SK-N-SH (cell line): Measurements from ENCODE around the gene RNF4. TPM values are rescaled to one million over a fixed set of nuclear protein-coding genes. Genes with fewer than 3 reads are reported as not detected.

Experiments used
- CTCF ChIA-PET: fragments of 300-600, 350-600 bp; formaldehyde crosslinking; extraction: SDS; loops from one replicate; lab custom pipeline; 2021; lab: Yijun Ruan, JAX
- POLR2A ChIA-PET: fragments of 350-600 bp; sonication (Branson Sonifier 250); formaldehyde crosslinking; extraction: SDS; loops from one replicate; lab custom pipeline; 2020; ENCODE audit warnings: antibody characterized with exemption, inconsistent platforms; lab: Yijun Ruan, JAX
- DNase-seq: peaks from one replicate; pipeline ENCODE4 v3.0.0; 2012
- H2AFZ ChIP-seq: fragments of 200-600 bp; sonication (generic); 2 replicates; pipeline ENCODE4 v1.8.1; 2016; ENCODE audit warnings: antibody characterized with exemption, mild to moderate bottlenecking, low read depth
- H3F3A ChIP-seq: fragments of 200-600 bp; sonication (generic); replicated peaks from 2 replicates; pipeline ENCODE3; 2016; ENCODE audit warnings: antibody characterized with exemption, mild to moderate bottlenecking; ENCODE audit not compliant: insufficient read depth
- H3K27ac ChIP-seq, 2 experiments: fragments of 200-500 bp in 1 of 2; fragments of 200-600 bp in 1 of 2; sonication (Bioruptor generic) in 1 of 2; sonication (generic), shearing (Covaris generic) in 1 of 2; 2 replicates each; pipeline versions ENCODE4 v1.5.1 to v1.6.1; 2014 to 2016; ENCODE audit warnings: low read depth in 2 of 2, inconsistent platforms in 1 of 2, low read length in 1 of 2, mild to moderate bottlenecking in 1 of 2, mixed read lengths in 1 of 2
- H3K27me3 ChIP-seq: fragments of 200-600 bp; sonication (generic), shearing (Covaris generic); 2 replicates; pipeline ENCODE4 v1.6.1; 2016; ENCODE audit warnings: mixed run types; ENCODE audit not compliant: insufficient read depth
- H3K36me3 ChIP-seq, 2 experiments: fragments of 200-500 bp in 1 of 2; fragments of 200-600 bp in 1 of 2; sonication (Bioruptor generic) in 1 of 2; sonication (generic) in 1 of 2; replicated peaks in 1 of 2; 2 replicates each; pipeline versions ENCODE3 to v1.5.1; 2014 to 2016; ENCODE audit warnings: low read length in 1 of 2, mild to moderate bottlenecking in 1 of 2; ENCODE audit not compliant: insufficient read depth in 2 of 2, control insufficient read depth in 1 of 2
- H3K4me1 ChIP-seq, 2 experiments: fragments of 200-500 bp in 1 of 2; fragments of 200-600 bp in 1 of 2; sonication (Bioruptor generic) in 1 of 2; sonication (generic), shearing (Covaris generic) in 1 of 2; 2 replicates each; pipeline versions ENCODE4 v1.5.1 to v1.6.1; 2014 to 2016; ENCODE audit warnings: low read depth in 1 of 2, low read length in 1 of 2, mixed run types in 1 of 2; ENCODE audit not compliant: insufficient read depth in 2 of 2, control insufficient read depth in 1 of 2
- H3K4me2 ChIP-seq: fragments of 200-600 bp; sonication (generic), shearing (Covaris generic); 2 replicates; pipeline ENCODE4 v1.6.1; 2017; ENCODE audit warnings: mixed run types
- H3K4me3 ChIP-seq, 2 experiments: fragments of 200-500 bp in 1 of 2; fragments of 200-600 bp in 1 of 2; sonication (Bioruptor generic) in 1 of 2; sonication (generic), shearing (Covaris generic) in 1 of 2; 2 replicates each; pipeline versions ENCODE4 v1.5.1 to v1.8.1; 2014 to 2016; ENCODE audit warnings: low read depth in 2 of 2, inconsistent platforms in 1 of 2, low read length in 1 of 2, mild to moderate bottlenecking in 1 of 2, mixed read lengths in 1 of 2, moderate library complexity in 1 of 2
- H3K79me2 ChIP-seq: fragments of 200-600 bp; sonication (generic); 2 replicates; pipeline ENCODE4 v1.8.1; 2017; ENCODE audit warnings: mild to moderate bottlenecking; ENCODE audit not compliant: insufficient read depth
- H3K9ac ChIP-seq: fragments of 200-600 bp; sonication (generic); 2 replicates; pipeline ENCODE4 v1.6.1; 2017; ENCODE audit warnings: mixed run types
- H3K9me2 ChIP-seq: fragments of 200-600 bp; sonication (generic); 2 replicates; pipeline ENCODE4 v1.6.1; 2017; ENCODE audit warnings: mixed run types
- H3K9me3 ChIP-seq: fragments of 200-600 bp; sonication (generic); 2 replicates; pipeline ENCODE4 v1.6.1; 2017; ENCODE audit warnings: mixed run types, mild to moderate bottlenecking, moderate library complexity
- H4K20me1 ChIP-seq: fragments of 200-600 bp; sonication (generic); 2 replicates; pipeline ENCODE4 v1.6.1; 2017; ENCODE audit warnings: mild to moderate bottlenecking, mixed run types; ENCODE audit not compliant: insufficient read depth
- CHD2 ChIP-seq: fragments of 150-350 bp; IDR thresholded peaks from 2 replicates; pipeline ENCODE4 v1.6.1; 2018; ENCODE audit warnings: low read length; ENCODE audit not compliant: partially characterized antibody
- ELF1 ChIP-seq: IDR thresholded peaks from 2 replicates; pipeline ENCODE4 v1.4.0; 2012
- EP300 ChIP-seq, 2 experiments: IDR thresholded peaks; 2 replicates each; pipeline versions ENCODE4 v1.4.0 to v1.6.1; 2012; ENCODE audit warnings: borderline replicate concordance in 1 of 2, low read depth in 1 of 2, low read length in 1 of 2
- GATA2 ChIP-seq: sonication (generic); formaldehyde crosslinking; IDR thresholded peaks from 2 replicates; pipeline ENCODE4 v1.5.0; 2020; ENCODE audit warnings: mild to moderate bottlenecking, missing genetic modification reagents
- IRF3 ChIP-seq: fragments of 150-350 bp; IDR thresholded peaks from 2 replicates; pipeline ENCODE4 v1.6.1; 2016; ENCODE audit warnings: mild to moderate bottlenecking, low read depth, low read length
- JUND ChIP-seq: IDR thresholded peaks from 2 replicates; pipeline ENCODE4 v1.4.0; 2012
- MXI1 ChIP-seq: IDR thresholded peaks from 2 replicates; pipeline ENCODE4 v1.6.1; 2012; ENCODE audit warnings: mild to moderate bottlenecking, low read depth, low read length, improper control_type of control experiment
- NRF1 ChIP-seq: IDR thresholded peaks from 2 replicates; pipeline ENCODE4 v1.6.1; 2012; ENCODE audit warnings: low read depth, mild to moderate bottlenecking, low read length
- POLR2AphosphoS5 ChIP-seq: IDR thresholded peaks from 2 replicates; pipeline ENCODE4 v1.6.1; 2012; ENCODE audit warnings: low read depth, low read length
- RAD21 ChIP-seq: IDR thresholded peaks from 2 replicates; pipeline ENCODE4 v1.6.1; 2012; ENCODE audit warnings: mild to moderate bottlenecking, low read length
- RFX5 ChIP-seq: IDR thresholded peaks from 2 replicates; pipeline ENCODE4 v1.6.1; 2012; ENCODE audit warnings: mild to moderate bottlenecking, improper control_type of control experiment, low read length
- RXRA ChIP-seq: IDR thresholded peaks from 2 replicates; pipeline ENCODE4 v1.4.0; 2012; ENCODE audit warnings: low read depth, mild to moderate bottlenecking, borderline replicate concordance
- SIN3A ChIP-seq: IDR thresholded peaks from 2 replicates; pipeline ENCODE4 v1.6.1; 2012; ENCODE audit warnings: low read depth, mild to moderate bottlenecking, low read length, moderate library complexity, borderline replicate concordance
- SMC3 ChIP-seq: IDR thresholded peaks from 2 replicates; pipeline ENCODE4 v1.6.1; 2012; ENCODE audit warnings: low read depth, low read length, improper control_type of control experiment
- TAF1 ChIP-seq: IDR thresholded peaks from 2 replicates; pipeline ENCODE4 v1.6.1; 2012; ENCODE audit warnings: low read depth, mild to moderate bottlenecking, low read length, moderate library complexity, borderline replicate concordance
- YY1 ChIP-seq: IDR thresholded peaks from 2 replicates; pipeline ENCODE4 v1.4.0; 2012; ENCODE audit warnings: low read depth, mild to moderate bottlenecking
- WGBS: methylation state at CpG from one replicate; pipeline ENCODE4 v1.1.6; 2017; ENCODE audit warnings: low lambda C conversion rate; 5-methylcytosine and 5-hydroxymethylcytosine counted together
- polyA plus RNA-seq, 3 experiments: library from polyadenylated mRNA; depleted of rRNA; stranded (reverse); fragments of >200 nt; gene quantifications; 2 replicates each; pipeline ENCODE4 v1.2.3, GENCODE V29; 2012
- TF ChIP-seq, protein P1 (sequence below): IDR thresholded peaks from 2 replicates; pipeline ENCODE4 v1.6.1; 2012; ENCODE audit warnings: mild to moderate bottlenecking, low read depth, low read length, moderate library complexity

The RNF4 gene
- polyA plus RNA-seq, 1 of the 3 experiments (the other 2 are of a cell fraction), result 60.7 TPM

- no peaks in the 10 kb centered on the region for H3K9me2 ChIP-seq
- H3K4me1 ChIP-seq, result no peaks in the 10 kb centered on the region; a peak in 1 of 4 replicates
- no peak for DNase-seq
- H2AFZ ChIP-seq, result no peak overlapping the region
- peaks cover 41 to 45% of the 10 kb centered on the region in 2 experiments for H3K36me3 ChIP-seq
- H3K79me2 ChIP-seq, result peaks cover 99% of the 10 kb centered on the region
- H3K27me3 ChIP-seq, result no peaks in the 10 kb centered on the region
- H3K4me2 ChIP-seq, result no peak overlapping the region
- TF ChIP-seq JUND, result no peak
- TF ChIP-seq IRF3, result no peak
- no peak for TF ChIP-seq CHD2
- TF ChIP-seq MXI1, result no peak
- no peak for TF ChIP-seq RXRA
- TF ChIP-seq ELF1, result no peak
- no peak for TF ChIP-seq POLR2AphosphoS5
- TF ChIP-seq GATA2 (CRISPR knock-in tag), result no peak
- no peak for TF ChIP-seq YY1
- no peak for TF ChIP-seq RAD21
- no peak for TF ChIP-seq SIN3A
- TF ChIP-seq NRF1, result no peak
- TF ChIP-seq SMC3, result no peak
- TF ChIP-seq TAF1, result no peak
- TF ChIP-seq, protein P1, sequence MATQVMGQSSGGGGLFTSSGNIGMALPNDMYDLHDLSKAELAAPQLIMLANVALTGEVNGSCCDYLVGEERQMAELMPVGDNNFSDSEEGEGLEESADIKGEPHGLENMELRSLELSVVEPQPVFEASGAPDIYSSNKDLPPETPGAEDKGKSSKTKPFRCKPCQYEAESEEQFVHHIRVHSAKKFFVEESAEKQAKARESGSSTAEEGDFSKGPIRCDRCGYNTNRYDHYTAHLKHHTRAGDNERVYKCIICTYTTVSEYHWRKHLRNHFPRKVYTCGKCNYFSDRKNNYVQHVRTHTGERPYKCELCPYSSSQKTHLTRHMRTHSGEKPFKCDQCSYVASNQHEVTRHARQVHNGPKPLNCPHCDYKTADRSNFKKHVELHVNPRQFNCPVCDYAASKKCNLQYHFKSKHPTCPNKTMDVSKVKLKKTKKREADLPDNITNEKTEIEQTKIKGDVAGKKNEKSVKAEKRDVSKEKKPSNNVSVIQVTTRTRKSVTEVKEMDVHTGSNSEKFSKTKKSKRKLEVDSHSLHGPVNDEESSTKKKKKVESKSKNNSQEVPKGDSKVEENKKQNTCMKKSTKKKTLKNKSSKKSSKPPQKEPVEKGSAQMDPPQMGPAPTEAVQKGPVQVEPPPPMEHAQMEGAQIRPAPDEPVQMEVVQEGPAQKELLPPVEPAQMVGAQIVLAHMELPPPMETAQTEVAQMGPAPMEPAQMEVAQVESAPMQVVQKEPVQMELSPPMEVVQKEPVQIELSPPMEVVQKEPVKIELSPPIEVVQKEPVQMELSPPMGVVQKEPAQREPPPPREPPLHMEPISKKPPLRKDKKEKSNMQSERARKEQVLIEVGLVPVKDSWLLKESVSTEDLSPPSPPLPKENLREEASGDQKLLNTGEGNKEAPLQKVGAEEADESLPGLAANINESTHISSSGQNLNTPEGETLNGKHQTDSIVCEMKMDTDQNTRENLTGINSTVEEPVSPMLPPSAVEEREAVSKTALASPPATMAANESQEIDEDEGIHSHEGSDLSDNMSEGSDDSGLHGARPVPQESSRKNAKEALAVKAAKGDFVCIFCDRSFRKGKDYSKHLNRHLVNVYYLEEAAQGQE, result no peak
- TF ChIP-seq EP300 (IDR thresholded peaks at IDR 0.05; ENCODE audit: borderline replicate concordance in 1 of 2, low read depth in 1 of 2, low read length in 1 of 2), result no peak
- TF ChIP-seq RFX5, result no peak
- TF ChIP-seq, all 33 proteins: peak for 0
- no peak overlapping the region for H3K9ac ChIP-seq
- WGBS, result 87% methylated on average over 1 of the region's 1 CpG
- peaks cover 10% of the 10 kb centered on the region for H3F3A ChIP-seq
- POLR2A ChIA-PET, result interaction anchor here (1.0 kb wide), 1 partner anchor 9 kb away, joined by 3 read pairs; no protein-coding TSS in a partner anchor
- H3K27ac ChIP-seq, result no peak overlapping the region
- H3K4me3 ChIP-seq, result no peak overlapping the region
- H4K20me1 ChIP-seq, result peaks cover 71% of the 10 kb centered on the region
- no peaks in the 10 kb centered on the region for H3K9me3 ChIP-seq
- CTCF ChIA-PET, result interaction anchor here (1.8 kb wide), 1 partner anchor 273 kb away, joined by 6 read pairs; no protein-coding TSS in a partner anchor
These were observed 24.1 kb downstream of the RNF4 start for GRCh38 chr4:2492970-2493369.
